Sigmoid colon (tissue), 7 donors: ENCODE measurements around the gene OLFML3. TPM values are rescaled to one million over a fixed set of nuclear protein-coding genes. Genes with fewer than 3 reads are reported as not detected.
A peak's percentile ranks its signal among the peaks of the same experiment; 100 is the strongest.

Source experiments
- DNase-seq: peaks from one replicate; pipeline ENCODE4 v3.0.0-alpha.2; 2019
- H3K27ac ChIP-seq, 4 donors: fragments of 200-600 bp; sonication (generic); one replicate each; pipeline ENCODE4 v1.5.1; 2016 to 2019; ENCODE audit warnings: mild to moderate bottlenecking in 1 of 4
- H3K27me3 ChIP-seq, 3 donors: fragments of 200-600 bp; sonication (generic); one replicate each; pipeline ENCODE4 v1.5.1; 2019; ENCODE audit warnings: mild to moderate bottlenecking in 1 of 3
- H3K36me3 ChIP-seq, 4 donors: fragments of 200-600 bp; sonication (generic); one replicate each; pipeline ENCODE4 v1.5.1; 2016 to 2019
- H3K4me1 ChIP-seq, 4 donors: fragments of 200-600 bp; sonication (generic); one replicate each; pipeline ENCODE4 v1.5.1; 2017 to 2019
- H3K4me3 ChIP-seq, 4 donors: fragments of 200-600 bp; sonication (generic); one replicate each; pipeline ENCODE4 v1.5.1; 2017 to 2019; ENCODE audit warnings: mild to moderate bottlenecking in 2 of 4, moderate library complexity in 1 of 4
- H3K9me3 ChIP-seq, 4 donors: fragments of 200-600 bp in 3 of 4; sonication (generic) in 3 of 4; one replicate each; pipeline versions ENCODE4 v1.5.1 to v1.6.1; 2013 to 2019
- CTCF ChIP-seq, 4 experiments: fragments of 450-650 bp in 3 of 4; fragments of 200-600 bp in 1 of 4; IDR thresholded peaks; one replicate each; pipeline ENCODE4 v1.5.1; 2016 to 2019; ENCODE audit warnings: antibody characterized with exemption in 4 of 4, mild to moderate bottlenecking in 3 of 4, moderate library complexity in 2 of 4
- EP300 ChIP-seq, 4 donors: sonication (generic); formaldehyde crosslinking; IDR thresholded peaks; one replicate each; pipeline ENCODE4 v1.6.1; 2017; ENCODE audit warnings: antibody characterized with exemption in 4 of 4
- POLR2A ChIP-seq, 2 donors: fragments of 450-650 bp; IDR thresholded peaks; one replicate each; pipeline ENCODE4 v1.6.1; 2016; ENCODE audit warnings: antibody characterized with exemption in 2 of 2, mild to moderate bottlenecking in 2 of 2, moderate library complexity in 2 of 2
- POLR2AphosphoS5 ChIP-seq, 4 donors: sonication (generic); formaldehyde crosslinking; IDR thresholded peaks; one replicate each; pipeline ENCODE4 v1.6.1; 2017; ENCODE audit warnings: antibody characterized with exemption in 4 of 4
- WGBS, 2 donors: extraction: QIAGEN DNeasy Blood & Tissue Kit; methylation state at CpG; one replicate each; pipeline ENCODE4 v1.1.7; 2013; 5-methylcytosine and 5-hydroxymethylcytosine counted together
- intact Hi-C: fragments of 100-400 bp; cut with DNase I; formaldehyde crosslinking; loops from one replicate; pipeline ENCODE4 v1.15.1; 2023
- polyA plus RNA-seq, 3 donors: library from polyadenylated mRNA; stranded (reverse); fragments of 200-250 nt; gene quantifications; one replicate each; pipeline ENCODE4 v1.2.3, GENCODE V29; 2013
- total RNA-seq, 4 donors: library from RNA; depleted of rRNA; stranded (reverse); fragments of >200 nt; gene quantifications; one replicate each; pipeline ENCODE4 v1.1.0, GENCODE V29; 2016
- donor health status: healthy with polysubstance abuse.
- donor health status: Bipolar disorder and iron deficiency.
- donor health status: healthy.

The OLFML3 gene
- total and polyA plus RNA-seq, 7 donors = 14.1 to 149 (median 94.0) TPM

DNA sequence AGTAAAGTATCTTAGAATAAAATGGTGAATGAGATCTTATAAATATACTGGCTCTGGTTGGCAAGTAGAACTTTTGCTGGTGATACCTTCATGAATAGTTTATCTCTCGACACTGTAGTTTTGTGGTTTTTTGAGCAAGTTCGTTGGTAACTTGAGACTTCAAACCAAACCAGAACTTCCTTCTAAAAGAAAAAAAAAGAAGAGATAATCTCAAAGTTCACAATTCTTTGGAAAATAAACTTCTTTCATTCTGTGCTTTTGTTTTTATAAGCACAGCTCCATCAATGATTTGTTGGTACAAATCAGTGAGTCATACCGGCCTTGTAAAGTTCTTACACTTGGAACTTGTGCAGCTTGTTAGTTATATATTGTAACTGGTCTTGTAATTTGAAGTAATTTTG, 47.8 kb upstream of the OLFML3 start:
- DNase-seq = no peak
- intact Hi-C loops = no loop called here
- TF ChIP-seq POLR2AphosphoS5 (IDR thresholded peaks at IDR 0.05) = no peak
- no peak for TF ChIP-seq POLR2A (IDR thresholded peaks at IDR 0.05)
- no peak for TF ChIP-seq CTCF (IDR thresholded peaks at IDR 0.05)
- no peak for TF ChIP-seq EP300 (IDR thresholded peaks at IDR 0.05)
- Histone ChIP-seq H3K4me3 (peak overlapping the region in 2 of 4 donors; percentile 85), H3K27me3 (no peaks in the 10 kb centered on the region), H3K9me3 (no peaks in the 10 kb centered on the region), H3K27ac (peak overlapping the region; percentile 94 to 99 (median 97)), H3K4me1 (peaks cover 0 to 57% (median 43%) of the 10 kb centered on the region in 4 donors), H3K36me3 (no peaks in the 10 kb centered on the region)
- 3 to 9% methylated on average over 3 of the region's 3 CpGs for WGBS, 2 donors

DNA sequence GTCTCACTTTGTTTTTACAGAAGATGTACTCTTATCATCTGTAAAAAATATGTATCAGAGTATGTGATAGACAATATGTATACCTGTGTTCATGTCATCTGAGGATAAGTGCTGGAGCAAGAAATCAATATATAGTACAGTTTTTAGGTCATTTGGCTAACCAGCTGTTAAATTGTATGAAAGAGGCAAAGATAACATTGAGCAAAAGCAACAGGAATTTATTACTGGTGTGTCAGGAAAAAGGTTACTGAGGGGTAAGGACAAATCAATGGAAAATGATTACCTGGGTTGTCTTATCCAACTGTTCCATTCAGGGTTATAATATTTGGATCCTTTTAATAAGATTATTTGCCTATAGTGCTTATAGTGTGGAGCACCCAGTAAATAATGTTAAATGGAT, 45.3 kb upstream of the OLFML3 start:
- Histone ChIP-seq H3K4me1 (peaks cover 0 to 62% (median 50%) of the 10 kb centered on the region in 4 donors), H3K4me3 (no peak overlapping the region), H3K36me3 (no peaks in the 10 kb centered on the region), H3K9me3 (no peaks in the 10 kb centered on the region), H3K27ac (no peak overlapping the region), H3K27me3 (no peaks in the 10 kb centered on the region)
- no peak for DNase-seq
- TF ChIP-seq POLR2AphosphoS5 (IDR thresholded peaks at IDR 0.05) (no peak), CTCF (IDR thresholded peaks at IDR 0.05) (no peak), POLR2A (IDR thresholded peaks at IDR 0.05) (no peak), EP300 (IDR thresholded peaks at IDR 0.05) (no peak)
- intact Hi-C loops = no loop called here

GRCh38 chr1:113934511-113935055, 44.7 kb upstream of the OLFML3 start:
- H3K4me3 ChIP-seq = no peak overlapping the region
- intact Hi-C loops = no loop called here
- peaks cover 0 to 68% (median 53%) of the 10 kb centered on the region in 4 donors for H3K4me1 ChIP-seq
- H3K27ac ChIP-seq = no peak overlapping the region
- H3K27me3 ChIP-seq = no peaks in the 10 kb centered on the region
- H3K36me3 ChIP-seq = no peaks in the 10 kb centered on the region
- DNase-seq = no peak
- TF ChIP-seq EP300 (IDR thresholded peaks at IDR 0.05) (no peak), POLR2AphosphoS5 (IDR thresholded peaks at IDR 0.05) (no peak), CTCF (IDR thresholded peaks at IDR 0.05) (no peak), POLR2A (IDR thresholded peaks at IDR 0.05) (no peak)
- no peaks in the 10 kb centered on the region for H3K9me3 ChIP-seq
- WGBS, 2 donors = 59 to 61% methylated on average over 5 of the region's 5 CpGs

DNA sequence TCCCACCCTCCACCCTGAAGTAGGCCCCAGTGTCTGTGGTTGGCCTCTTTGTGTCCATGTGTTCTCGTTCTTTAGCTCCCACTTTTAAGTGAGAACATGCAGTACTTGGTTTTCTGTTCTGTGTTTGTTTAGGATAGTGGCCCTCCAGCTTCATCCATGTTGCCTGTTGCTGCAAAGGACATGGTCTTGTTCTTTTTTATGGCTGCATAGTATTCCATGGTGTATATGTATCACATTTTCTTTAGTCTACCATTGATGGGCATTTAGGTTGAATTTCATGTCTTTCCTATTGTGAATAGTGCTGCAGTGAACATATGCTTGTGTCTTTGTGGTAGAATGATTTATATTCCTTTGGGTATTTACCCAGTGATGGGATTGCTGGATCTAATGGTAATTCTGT, 44.1 kb upstream of the OLFML3 start:
- Histone ChIP-seq H3K27ac (no peak overlapping the region), H3K27me3 (no peaks in the 10 kb centered on the region), H3K4me3 (no peak overlapping the region), H3K4me1 (peaks cover 0 to 72% (median 56%) of the 10 kb centered on the region in 4 donors), H3K36me3 (peaks cover 0 to under 1% (median 0%) of the 10 kb centered on the region in 4 donors), H3K9me3 (no peaks in the 10 kb centered on the region)
- intact Hi-C loops = no loop called here
- no peak for DNase-seq
- TF ChIP-seq CTCF (IDR thresholded peaks at IDR 0.05) (no peak), EP300 (IDR thresholded peaks at IDR 0.05) (no peak), POLR2AphosphoS5 (IDR thresholded peaks at IDR 0.05) (no peak), POLR2A (IDR thresholded peaks at IDR 0.05) (no peak)
- WGBS, 2 donors = 91 to 97% methylated on average over 1 of the region's 1 CpG

DNA sequence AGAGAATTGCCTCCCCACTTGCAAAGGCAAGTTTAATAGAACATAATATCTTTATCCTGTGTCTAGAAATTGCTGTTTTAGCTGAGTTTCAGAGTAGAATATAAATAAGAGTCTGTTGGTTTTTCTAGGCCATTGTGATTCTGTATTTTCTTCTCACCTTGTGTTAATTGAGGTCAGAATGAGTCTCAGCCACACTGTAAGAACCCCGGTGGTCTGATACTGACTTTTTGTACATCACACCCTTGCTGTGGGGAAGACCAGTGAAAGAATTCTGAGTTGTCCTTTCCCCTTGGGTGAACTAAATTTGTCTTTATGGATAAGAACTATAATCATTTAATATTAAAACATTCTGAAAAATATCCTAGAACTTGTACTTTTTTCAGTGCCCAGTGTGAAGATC, 43.3 kb upstream of the OLFML3 start:
- peaks cover 0 to 71% (median 50%) of the 10 kb centered on the region in 4 donors for H3K4me1 ChIP-seq
- H3K27me3 ChIP-seq = no peaks in the 10 kb centered on the region
- WGBS, 2 donors = 75 to 83% methylated on average over 1 of the region's 1 CpG
- intact Hi-C loops = no loop called here
- no peak overlapping the region for H3K4me3 ChIP-seq
- H3K9me3 ChIP-seq = no peaks in the 10 kb centered on the region
- DNase-seq = no peak
- no peak overlapping the region for H3K27ac ChIP-seq
- peaks cover 0 to 8% (median 3%) of the 10 kb centered on the region in 4 donors for H3K36me3 ChIP-seq
- TF ChIP-seq POLR2A (IDR thresholded peaks at IDR 0.05) (no peak), EP300 (IDR thresholded peaks at IDR 0.05) (no peak), CTCF (IDR thresholded peaks at IDR 0.05) (no peak), POLR2AphosphoS5 (IDR thresholded peaks at IDR 0.05) (no peak)
